Activated CD4-positive, alpha-beta T cell treated with anti-CD3 and anti-CD28 coated beads, Interleukin-2, Interleukin-6, amounts not matched to agents 100 ng/mL and 50 ng/mL, durations not matched to agents 16 hours and 8 hours (primary cell): Measurements from ENCODE around the gene CDK8.
"Not testable (repeated sequence)": the region's sequence is repeated elsewhere in the genome, so short reads cannot be mapped to it uniquely, and the experiment has no call there.

Experiments used
- DNase-seq: peaks from one replicate; pipeline ENCODE4 v3.0.0-alpha.2; 2020

CDK8 gene

DNA sequence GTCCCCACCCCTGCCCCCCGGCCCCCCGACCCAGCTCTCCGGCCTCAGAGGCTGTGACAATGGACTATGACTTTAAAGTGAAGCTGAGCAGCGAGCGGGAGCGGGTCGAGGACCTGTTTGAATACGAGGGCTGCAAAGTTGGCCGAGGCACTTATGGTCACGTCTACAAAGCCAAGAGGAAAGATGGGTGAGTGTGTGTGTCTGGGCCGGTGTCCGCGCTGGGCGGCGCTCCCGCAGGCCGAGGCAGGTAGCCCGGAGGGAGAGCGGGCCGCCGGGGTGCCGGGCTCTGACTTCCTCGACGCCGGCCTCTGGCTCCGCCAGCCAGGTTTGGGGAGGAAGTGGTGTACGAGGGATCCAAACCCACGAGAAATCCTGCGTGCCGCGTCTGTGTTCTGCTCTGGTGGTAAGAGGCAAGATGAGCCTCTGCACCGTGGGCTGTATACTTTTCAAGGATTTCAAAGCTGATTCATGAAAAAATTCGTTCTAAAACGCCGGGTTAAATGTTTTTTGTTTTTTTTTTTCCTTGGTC is 718 bp downstream of the CDK8 start:
- peak; percentile 66 for DNase-seq

DNA sequence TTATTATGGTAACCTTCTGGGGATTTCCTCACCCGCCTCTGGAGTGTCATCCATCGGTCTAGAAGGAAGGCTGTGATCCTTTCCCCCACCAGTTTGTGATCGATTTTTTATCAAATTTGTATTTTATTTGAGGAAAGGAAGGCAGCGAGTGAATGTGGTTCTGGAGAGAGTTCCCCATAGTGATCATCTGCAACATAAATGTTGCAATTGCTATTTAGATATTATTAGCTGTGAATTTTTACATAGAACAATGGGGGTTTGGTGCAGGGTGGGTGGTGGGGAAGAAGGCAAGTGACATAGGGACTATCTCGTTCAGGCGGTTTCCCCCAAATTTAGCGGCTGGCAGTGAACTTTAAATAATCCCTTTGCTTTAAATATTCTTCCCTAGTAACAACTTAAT is 1.2 kb downstream of the CDK8 start:
- DNase-seq, result no peak

DNA sequence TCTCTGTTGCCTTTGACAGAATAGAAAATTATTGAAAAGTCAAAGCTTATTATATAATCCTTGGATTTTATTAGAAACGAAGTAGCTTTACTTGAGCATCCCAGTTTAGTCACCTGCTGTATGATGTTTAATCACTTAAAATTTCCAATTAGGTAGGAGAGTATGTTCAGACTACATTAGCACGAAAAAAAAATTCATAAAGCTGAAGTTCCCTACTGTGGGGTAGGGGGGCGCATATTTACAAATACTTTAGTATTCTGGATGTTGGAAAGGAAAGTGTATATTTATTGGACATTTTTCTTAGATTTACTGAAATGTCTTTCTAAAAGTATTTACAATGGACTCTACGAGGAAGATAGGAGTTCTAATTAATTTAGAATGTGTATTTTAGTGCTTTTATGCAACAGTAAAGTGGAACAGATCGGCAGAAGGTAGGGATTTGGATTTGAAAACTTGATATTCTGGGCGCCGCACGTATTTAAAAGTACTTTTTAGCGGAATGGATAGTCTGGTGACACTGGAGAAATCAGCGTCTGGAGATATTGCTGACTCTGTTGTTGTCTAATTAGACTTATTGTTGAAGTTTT is 1.9 kb downstream of the CDK8 start:
- no peak for DNase-seq

DNA sequence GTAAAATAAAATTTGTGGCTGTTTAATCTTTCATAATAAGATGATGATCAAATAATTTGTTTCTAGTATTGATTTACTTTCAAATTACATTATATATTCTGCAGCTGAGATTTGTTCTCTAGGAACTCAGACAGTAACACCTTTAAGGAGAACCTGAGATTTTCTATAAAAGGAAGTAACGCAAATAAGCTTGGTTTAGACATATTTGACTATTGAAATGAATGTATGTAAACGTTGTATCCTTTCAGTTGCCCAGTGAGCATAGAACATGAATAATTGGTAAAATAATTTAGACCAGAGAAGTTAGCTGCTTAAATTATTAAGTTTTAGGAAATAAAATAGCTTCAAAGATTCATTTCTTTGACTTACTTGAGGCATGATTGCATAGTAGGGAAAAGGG is 3.1 kb downstream of the CDK8 start:
- DNase-seq, result no peak

DNA sequence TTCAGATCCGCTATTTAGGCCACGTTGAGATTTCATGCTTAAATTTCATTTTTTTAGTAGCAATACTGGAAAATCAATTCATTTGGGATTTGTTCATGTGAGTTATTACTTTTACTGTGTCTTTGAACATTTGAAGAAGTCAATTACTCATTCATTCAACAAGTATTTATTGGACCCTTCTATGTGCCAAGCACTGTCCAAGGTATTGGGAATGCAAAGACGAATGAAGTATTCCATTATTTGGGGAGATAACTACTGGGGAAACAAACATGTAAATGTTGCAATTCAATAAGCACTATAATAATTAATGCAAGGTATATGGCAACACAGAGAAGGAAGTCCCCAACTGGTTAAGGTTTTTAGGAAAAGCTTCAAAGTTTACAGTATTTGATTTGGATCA is 5.7 kb downstream of the CDK8 start:
- no peak for DNase-seq

DNA sequence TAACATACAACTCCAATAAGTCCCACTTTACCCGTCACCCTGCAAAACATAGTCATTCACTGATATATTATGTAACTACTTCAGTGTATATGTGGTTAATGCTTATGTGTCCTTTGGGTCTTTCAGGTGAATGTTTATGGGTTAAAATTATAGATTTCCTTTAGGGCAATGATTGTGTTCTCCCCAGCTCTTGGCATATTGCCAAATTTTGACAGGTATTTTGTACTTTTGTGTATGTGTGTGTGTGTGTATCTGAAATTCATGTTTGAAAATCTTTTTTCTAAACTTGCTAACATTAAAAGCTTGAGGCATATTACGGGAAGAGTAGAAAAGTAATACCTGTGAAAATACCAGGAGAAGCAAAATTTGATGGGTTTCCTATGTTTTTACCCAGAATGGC is 8.2 kb downstream of the CDK8 start:
- no peak for DNase-seq

DNA sequence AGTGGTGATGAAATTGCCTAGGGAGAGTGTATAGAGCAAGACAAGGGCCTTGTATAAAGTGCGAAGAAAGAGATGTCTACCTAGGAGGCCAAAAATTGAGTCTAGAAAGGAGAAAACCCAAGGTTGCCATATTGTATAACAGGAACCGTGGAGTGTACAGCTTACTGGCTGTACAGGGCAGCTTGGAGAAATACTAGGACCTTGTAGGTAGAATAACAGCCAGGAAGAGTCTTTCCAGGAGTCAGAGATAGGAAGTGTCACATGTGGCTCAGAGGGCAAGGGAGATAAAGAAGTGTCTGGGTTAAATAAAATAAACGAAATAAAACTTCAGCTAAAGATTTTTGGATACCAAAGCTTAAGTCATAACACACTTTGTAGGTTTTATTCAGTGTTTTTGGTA is 12.4 kb downstream of the CDK8 start:
- DNase-seq, result no peak

DNA sequence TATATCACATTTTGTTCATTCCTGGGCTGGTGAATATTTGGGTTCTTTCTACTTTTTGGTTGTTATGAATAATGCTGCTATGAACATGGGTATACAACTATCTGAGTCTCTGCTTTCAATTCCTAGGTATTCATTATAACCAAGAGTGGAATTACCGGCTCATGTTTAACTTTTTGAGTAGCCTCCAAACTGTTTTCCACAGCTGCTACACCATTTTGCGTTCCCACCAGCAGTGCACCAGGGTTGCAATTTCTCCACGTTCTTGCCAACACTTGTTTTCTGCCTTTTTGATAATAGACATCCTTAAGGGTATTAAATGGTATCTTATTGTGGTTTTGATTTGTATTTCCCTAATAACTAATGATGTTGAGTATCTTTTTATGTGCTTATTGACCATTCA is 16.8 kb downstream of the CDK8 start:
- DNase-seq, result no peak

DNA sequence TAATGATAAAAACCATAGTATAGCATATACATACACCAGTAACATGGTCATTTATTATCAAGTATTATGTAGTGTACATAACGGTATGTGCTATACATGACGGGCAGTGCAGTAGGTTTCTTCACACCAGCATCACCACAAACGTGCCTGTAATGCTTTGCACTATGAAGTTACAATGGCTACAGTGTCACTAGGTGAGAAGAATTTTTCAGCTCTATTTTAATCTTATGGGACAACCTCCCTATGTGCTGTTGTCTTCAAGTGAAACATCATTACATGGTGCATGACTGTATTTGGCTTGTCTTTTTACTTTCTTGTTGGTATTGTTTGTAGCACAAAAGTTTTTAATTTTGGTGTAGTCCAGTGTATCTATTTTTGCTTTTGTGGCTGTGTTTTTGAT is 18.7 kb downstream of the CDK8 start:
- DNase-seq, result no peak

DNA sequence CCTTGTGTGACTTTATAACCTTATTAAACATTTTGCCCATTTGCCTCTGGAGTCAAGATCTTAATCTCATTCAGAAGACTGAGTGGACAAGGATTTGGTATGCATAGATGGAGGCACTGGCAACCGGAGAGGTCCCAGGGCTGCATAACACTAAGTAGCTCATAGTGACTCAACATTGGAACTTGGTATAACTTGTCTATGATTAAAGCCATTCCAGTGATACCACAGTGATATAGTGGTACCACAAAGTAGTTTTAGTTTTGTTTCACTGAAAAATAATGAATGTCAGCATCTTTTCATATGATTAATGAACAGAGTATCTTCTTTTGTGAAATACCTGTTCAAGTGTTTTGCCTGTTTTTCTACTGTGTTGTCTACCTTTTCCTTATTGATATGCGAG is 26.4 kb downstream of the CDK8 start:
- DNase-seq, result peak; percentile 3

DNA sequence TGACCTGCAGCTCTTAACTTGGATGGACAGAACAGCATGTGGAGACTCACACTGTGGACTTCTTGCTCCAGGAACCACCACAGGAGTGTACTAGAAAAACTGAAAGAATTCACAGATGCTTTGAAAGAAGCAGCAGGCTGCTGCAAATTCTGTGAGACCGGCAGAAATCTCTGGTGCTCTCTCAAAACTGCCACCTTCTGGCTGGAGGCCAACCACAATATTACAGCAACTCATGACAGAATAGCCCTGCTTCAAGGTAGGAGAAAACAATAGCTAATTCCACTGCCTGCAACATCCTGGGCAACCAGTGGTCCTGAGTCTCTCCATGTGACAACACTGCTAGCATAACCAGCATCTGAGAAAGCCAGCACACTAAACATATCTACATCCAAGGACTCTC is 26.9 kb downstream of the CDK8 start:
- DNase-seq, result no peak

DNA sequence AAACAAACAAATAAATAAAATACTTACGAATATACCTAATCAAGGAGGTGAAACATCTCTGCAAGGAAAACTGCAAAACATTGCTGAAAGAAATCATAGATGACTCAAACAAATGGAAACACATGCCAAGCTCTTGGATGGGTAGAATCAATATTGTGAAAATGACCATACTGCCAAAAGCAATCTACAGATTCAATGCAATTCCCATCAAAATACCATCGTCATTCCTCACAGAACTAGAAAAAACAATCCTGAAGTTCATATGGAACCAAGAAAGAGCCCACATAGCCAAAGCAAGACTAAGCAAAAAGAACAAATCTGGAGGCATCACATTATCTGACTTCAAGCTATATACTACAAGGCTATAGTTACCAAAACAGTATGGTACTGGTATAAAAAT is 32.0 kb downstream of the CDK8 start:
- not testable (repeated sequence) for DNase-seq

DNA sequence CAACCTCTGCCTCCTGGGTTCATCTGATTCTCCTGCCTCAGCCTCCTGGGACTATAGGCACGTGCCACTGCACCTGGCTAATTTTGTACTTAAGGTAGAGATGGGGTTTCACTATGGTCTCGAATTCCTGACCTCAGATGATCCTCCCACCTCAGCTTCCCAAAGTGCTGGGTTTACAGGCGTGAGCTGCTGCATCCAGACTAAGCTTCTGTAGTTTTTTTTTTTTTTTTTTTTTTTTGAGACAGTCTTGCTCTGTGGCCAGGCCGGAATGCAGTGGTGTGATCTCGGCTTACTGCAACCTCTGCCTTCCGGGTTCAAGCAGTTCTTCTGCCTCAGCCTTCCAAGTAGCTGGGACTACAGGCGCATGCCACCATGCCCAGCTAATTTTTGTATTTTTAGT is 34.9 kb downstream of the CDK8 start:
- DNase-seq, result not testable (repeated sequence)

DNA sequence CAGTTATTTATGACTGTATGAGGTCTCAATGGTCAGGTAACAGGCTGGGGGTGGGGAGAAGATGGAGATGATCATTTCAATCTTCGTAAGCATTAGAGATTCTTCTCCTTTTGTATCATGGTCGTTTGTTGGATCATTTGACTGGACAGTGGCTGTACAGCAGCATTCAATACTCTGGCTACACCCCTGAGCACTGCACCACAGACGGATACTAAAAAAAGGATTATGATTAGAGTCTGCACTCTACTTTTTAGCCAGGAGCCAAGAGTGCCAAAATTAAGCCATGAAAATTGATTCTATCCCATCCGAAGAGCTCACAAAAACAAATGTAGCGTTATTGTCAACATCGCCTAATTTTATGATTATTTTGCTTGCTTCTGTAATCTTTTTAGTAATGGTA is 41.9 kb downstream of the CDK8 start:
- DNase-seq, result no peak

DNA sequence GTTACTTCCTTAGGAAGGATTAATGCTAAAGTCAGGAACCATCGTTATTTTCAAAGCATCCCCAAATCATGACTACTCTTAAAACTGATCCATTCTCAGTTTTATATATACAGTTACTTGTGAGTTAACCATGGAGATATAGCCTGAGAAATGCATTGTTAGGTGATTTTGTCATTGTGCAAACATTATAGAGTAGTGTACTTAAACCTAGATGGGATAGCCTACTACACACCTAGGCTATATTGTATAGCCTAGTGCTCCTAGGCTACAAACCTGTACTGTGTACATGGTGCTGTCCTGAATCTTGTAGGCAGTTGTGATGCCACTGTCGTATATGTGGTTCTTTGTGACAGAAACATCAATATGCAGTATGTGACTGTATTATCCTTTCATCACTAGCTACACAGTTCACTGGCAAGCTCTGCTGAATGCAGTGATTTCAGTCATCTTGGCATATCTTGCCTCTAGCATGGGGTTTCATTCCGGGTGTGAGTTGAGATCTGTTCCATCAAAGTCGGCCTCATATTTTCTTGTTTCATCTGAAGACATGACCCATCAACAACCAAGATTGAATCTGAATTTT is 45.3 kb downstream of the CDK8 start:
- DNase-seq, result no peak

DNA sequence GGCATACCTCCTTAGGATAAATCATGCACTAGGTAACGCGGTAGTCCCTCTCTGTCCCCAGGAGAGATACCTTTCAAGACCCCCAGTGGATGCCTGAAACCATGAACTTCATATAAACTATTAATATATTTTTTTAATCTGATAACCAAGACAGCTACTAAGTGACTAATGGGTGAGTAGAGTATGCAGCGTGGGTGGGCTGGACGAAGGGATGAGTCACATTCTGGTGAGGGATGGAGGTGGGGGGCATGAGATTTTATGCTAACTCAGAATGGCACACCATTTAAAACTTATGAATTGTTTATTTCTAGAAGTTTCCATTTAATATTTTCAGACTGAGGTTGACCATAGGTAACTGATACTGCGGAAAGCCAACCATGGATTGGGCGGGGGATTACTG is 46.2 kb downstream of the CDK8 start:
- no peak for DNase-seq

DNA sequence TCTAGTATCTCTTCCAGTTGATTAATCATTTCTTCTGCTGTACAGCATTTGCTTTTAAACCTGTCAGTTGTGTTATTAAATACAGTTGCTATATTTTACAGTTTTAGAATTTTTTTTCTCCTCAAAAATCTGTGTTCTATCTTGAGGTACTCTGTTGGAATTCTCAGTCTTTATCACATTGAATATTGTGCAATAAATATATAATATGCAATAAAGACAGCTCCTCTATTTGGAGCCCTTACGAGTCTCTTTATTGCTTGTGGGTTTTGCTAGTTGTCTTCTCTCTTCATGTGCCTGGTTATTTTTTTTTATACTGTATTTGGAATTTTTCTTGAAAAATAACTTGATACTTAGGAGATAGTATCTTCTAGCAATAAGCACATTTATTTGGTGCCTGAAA is 51.7 kb downstream of the CDK8 start:
- no peak for DNase-seq

DNA sequence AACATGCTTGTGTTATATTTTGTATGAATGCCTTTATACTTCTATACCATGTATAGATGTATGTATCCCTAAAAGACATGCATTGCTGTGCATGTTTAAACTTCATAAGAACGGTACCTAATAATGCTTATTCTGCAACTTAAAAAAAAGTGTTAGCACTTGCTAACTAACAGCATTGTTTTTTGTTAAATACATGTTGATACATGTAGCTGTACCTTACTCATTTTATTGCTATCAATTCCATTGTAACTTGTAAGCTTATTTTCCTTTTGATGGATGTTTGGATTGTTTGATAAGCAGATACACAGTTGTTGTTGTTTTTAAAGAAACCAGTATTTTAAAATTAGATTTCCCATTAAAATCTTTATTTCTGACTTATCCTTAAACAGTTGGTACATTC is 53.8 kb downstream of the CDK8 start:
- DNase-seq, result no peak

DNA sequence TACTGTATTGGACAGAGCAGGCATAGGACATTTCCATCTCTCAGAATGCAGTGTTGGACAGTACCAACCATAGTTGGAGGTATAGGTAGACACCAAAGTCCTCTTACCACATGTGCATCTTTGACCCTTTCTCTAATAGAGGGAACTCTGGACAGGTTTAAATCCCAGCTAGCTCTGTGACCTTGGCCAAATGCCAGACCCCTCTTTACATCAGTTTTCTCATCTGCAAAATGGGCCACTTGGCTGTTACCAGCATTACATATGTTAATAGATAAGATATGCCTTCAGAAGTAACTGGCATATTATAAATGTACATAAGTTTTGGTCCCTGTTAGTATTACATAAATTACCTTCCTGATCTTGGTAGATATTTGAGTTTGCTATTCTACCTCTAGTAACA is 54.3 kb downstream of the CDK8 start:
- DNase-seq, result no peak

DNA sequence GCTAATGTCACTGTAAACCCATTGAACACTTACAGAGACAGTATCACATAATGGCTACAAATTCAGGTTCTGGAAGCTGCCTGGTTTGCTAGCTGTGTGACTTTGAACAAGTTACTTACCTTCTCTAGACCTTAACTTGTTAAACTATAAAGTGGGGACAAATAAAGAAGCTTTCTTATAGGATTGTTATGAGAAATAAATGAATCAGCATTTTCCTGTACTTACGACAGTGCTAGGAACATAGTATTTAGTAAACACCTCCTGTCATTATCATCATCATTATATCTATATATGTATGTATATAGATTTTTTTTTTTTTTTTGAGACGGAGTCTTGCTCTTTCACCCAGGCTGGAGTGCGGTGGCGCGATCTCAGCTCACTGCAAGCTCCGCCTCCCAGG is 54.9 kb downstream of the CDK8 start:
- no peak for DNase-seq

DNA sequence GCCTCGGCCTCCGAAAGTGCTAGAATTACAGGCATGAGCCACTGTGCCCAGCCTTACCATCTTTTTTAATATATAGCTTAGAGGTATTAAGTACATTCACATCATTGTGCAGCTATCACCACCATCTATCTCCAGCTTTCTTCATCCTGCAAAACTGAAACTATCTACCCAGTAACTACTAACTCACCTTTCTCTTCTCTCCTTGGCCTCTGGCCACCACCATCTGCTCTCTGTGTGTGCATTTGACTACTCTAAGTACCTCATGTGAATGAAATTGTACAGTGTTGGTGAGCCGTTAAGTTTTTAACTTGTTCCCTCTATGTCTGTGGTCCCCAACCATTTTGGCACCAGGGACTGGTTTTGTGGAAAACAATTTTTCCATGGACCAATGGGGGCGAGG is 56.1 kb downstream of the CDK8 start:
- no peak for DNase-seq

DNA sequence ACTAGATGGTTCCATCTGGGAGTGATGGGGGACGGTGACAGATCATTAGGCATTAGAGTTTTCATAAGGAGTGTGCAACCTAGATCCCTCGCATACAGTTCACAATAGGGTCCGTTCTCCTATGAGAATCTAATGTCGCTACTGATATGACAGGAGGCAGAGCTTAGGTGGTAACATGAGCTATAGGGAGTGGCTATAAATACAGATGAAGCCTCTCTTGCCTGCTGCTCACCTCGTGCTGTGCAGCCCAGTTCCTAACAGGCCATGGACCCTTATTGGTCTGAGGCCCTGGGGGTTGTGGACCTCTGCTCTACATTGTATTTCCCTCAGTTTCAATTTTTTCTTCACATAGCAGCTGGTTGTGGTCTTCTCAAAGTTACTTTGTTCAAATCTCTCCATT is 56.5 kb downstream of the CDK8 start:
- no peak for DNase-seq

DNA sequence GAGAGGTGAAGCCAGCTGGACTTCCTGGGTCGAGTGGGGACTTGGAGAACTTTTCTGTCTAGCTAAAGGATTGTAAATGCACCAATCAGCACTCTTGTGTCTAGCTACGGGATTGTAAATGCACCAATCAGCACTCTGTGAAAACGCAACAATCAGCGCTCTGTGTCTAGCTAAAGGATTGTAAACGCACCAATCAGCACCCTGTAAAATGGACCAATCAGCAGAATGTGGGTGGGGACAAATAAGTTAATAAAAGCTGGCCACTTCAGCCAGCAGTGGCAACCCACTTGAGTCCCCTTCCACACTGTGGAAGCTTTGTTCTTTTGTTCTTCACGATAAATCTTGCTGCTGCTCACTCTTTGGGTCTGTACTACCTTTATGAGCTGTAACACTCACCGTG is 58.1 kb downstream of the CDK8 start:
- not testable (repeated sequence) for DNase-seq

DNA sequence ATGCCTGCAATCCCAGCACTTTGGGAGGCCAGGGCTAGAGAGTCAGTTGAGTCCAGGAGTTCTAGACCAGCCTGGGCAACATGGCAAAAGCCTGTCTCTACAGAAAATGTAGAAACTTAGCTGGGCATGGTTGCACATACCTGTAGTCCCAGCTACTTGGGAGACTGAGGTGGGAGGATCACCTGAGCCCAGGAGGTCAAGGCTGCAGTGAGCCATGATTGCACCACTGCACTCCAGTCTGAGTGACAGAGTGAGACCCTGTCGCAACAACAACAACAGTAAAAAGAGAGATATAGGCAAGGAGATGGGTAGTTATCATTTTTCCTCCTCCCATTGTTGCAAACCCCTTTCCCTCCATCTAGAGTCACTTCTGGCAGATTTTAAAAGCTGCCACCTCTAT is 62.2 kb downstream of the CDK8 start:
- DNase-seq, result not testable (repeated sequence)

DNA sequence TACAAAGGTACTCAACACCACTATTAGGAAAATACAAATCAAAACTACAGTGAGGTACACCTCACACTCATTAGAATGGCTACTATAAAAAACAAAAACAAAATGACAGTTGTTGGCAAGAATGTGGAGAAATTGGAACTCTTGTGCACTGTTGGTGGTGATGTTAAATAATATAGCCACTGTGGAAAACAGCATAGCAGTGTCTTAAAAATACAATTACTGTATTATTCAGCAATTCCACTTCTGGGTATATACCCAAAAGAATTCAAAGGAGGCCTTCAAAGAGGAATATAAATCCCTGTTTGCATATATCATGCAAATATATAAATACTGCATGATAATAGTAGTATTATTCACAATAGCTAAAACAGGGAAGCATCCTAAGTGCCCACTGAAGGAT is 66.8 kb downstream of the CDK8 start:
- no peak for DNase-seq
